ENCODE data around the gene CLSTN3.

Gene CLSTN3

GRCh38 chr12:7123806-7124522, 6.2 kb upstream of the CLSTN3 start:
- DNase-seq (ENCODE audit: low read depth): no peak
- no peak for TF ChIP-seq CTCF (conservative IDR thresholded peaks at IDR 0.05; ENCODE audit: control insufficient read depth, insufficient read depth, low read depth, low read length)
- no peak overlapping the region for H3K4me3 ChIP-seq (ENCODE audit: control insufficient read depth, low read depth, low read length)

GRCh38 chr12:7125632-7126227, 4.4 kb upstream of the CLSTN3 start:
- no peak for TF ChIP-seq CTCF (conservative IDR thresholded peaks at IDR 0.05; ENCODE audit: control insufficient read depth, insufficient read depth, low read depth, low read length)
- no peak for DNase-seq (ENCODE audit: low read depth)
- no peak overlapping the region for H3K4me3 ChIP-seq (ENCODE audit: control insufficient read depth, low read depth, low read length)

GRCh38 chr12:7127916-7128626, 2.1 kb upstream of the CLSTN3 start:
- TF ChIP-seq CTCF (conservative IDR thresholded peaks at IDR 0.05; ENCODE audit: control insufficient read depth, insufficient read depth, low read depth, low read length): no peak
- DNase-seq (ENCODE audit: low read depth): no peak
- H3K4me3 ChIP-seq (ENCODE audit: control insufficient read depth, low read depth, low read length): no peak overlapping the region

GRCh38 chr12:7128681-7129286, 1.4 kb upstream of the CLSTN3 start, which contains the start of gene RBP5:
Gene RBP5, minus strand, starts transcription at chr12:7128889. Its CDS starts 114 bp downstream, at chr12:7128775.
- H3K4me3 ChIP-seq (ENCODE audit: control insufficient read depth, low read depth, low read length): peak within 1 kb of the TSS; percentile 61
- no peak for TF ChIP-seq CTCF (conservative IDR thresholded peaks at IDR 0.05; ENCODE audit: control insufficient read depth, insufficient read depth, low read depth, low read length)
- no peak for DNase-seq (ENCODE audit: low read depth)

- DNase-seq (ENCODE audit: low read depth): no peak
- peak overlapping the region; percentile 61 for H3K4me3 ChIP-seq (ENCODE audit: control insufficient read depth, low read depth, low read length)
- no peak for TF ChIP-seq CTCF (conservative IDR thresholded peaks at IDR 0.05; ENCODE audit: control insufficient read depth, insufficient read depth, low read depth, low read length)
These were observed 792 bp upstream of the CLSTN3 start for GRCh38 chr12:7129287-7129871.

Measured in fibroblast of mammary gland (primary cell).